K562 (cell line): ENCODE data around the gene CDC42EP2. TPM values are rescaled to one million over a fixed set of nuclear protein-coding genes. Genes with fewer than 3 reads are reported as not detected.
A peak's percentile ranks its signal among the peaks of the same experiment; 100 is the strongest.

ENCODE experiments used
- ATAC-seq: fragments of 200-7000 bp; cut with Tn5 transposase; 3 replicates; pipeline ENCODE4 v1.9.1; 2020; ENCODE audit warnings: moderate library complexity
- BruUV-seq: library from RNA; stranded (reverse); fragments of 400-500 nt; replicated peaks from 2 replicates; lab custom pipeline; 2021; lab: Mats Ljungman, UMichigan
- CTCF ChIA-PET: fragments of 300-600 bp; formaldehyde crosslinking; extraction: SDS; loops from one replicate; lab custom pipeline; 2021; ENCODE audit warnings: low intra/inter-chr PET ratio; lab: Yijun Ruan, JAX
- POLR2A ChIA-PET: fragments of 300-600, 350-650 bp; sonication (Branson Sonifier 250); formaldehyde crosslinking; extraction: SDS; loops from one replicate; lab custom pipeline; 2021; ENCODE audit warnings: antibody characterized with exemption, inconsistent platforms; lab: Yijun Ruan, JAX
- DNase-seq, 4 experiments: peaks; one replicate each; pipeline versions ENCODE4 v3.0.0 to v3.0.0-alpha.2; 2011 to 2018; ENCODE audit warnings: low spot score in 3 of 4, mixed read lengths in 3 of 4; ENCODE audit errors: extremely low read depth in 1 of 4
- FAIRE-seq: peaks from 2 replicates; lab custom pipeline; 2011; peaks lifted over from hg19 to GRCh38; lab: Jason Lieb, UNC
- H2AFZ ChIP-seq: 2 replicates; pipeline ENCODE4 v1.6.0; 2011; ENCODE audit warnings: low read depth, low read length, control low read depth, inconsistent platforms
- H3K27ac ChIP-seq: fragments of 200-600 bp; 3 replicates; pipeline ENCODE4 v1.8.0; 2011; ENCODE audit warnings: low read depth, mild to moderate bottlenecking, control low read depth, inconsistent platforms, low read length, moderate library complexity, mixed read lengths; ENCODE audit errors: extremely low read depth
- H3K27me3 ChIP-seq, 2 experiments: fragments of 300-600 bp in 1 of 2; 2 replicates in 1 of 2; 3 replicates in 1 of 2; pipeline versions ENCODE4 v1.6.0 to v1.8.0; 2011; ENCODE audit warnings: inconsistent platforms in 2 of 2, low read length in 2 of 2, mild to moderate bottlenecking in 1 of 2, mixed read lengths in 1 of 2, moderate library complexity in 1 of 2; ENCODE audit not compliant: control insufficient read depth in 2 of 2, insufficient read depth in 2 of 2
- H3K36me3 ChIP-seq: fragments of 300-600 bp; 3 replicates; pipeline ENCODE4 v1.8.0; 2011; ENCODE audit warnings: mild to moderate bottlenecking, low read length, inconsistent platforms; ENCODE audit not compliant: control insufficient read depth, insufficient read depth
- H3K4me1 ChIP-seq, 2 experiments: fragments of 200-600 bp in 1 of 2; replicated peaks in 1 of 2; 2 replicates in 1 of 2; 3 replicates in 1 of 2; pipeline versions ENCODE4 v1.5.1 to v1.8.0; 2011; ENCODE audit warnings: inconsistent platforms in 2 of 2, low read length in 2 of 2, mild to moderate bottlenecking in 1 of 2, mixed read lengths in 1 of 2, moderate library complexity in 1 of 2; ENCODE audit not compliant: control insufficient read depth in 2 of 2, insufficient read depth in 2 of 2
- H3K4me2 ChIP-seq: 2 replicates; pipeline ENCODE4 v1.6.1; 2011; ENCODE audit warnings: low read length, control low read depth, inconsistent platforms, mixed read lengths; ENCODE audit not compliant: insufficient read depth
- H3K4me3 ChIP-seq: fragments of 200-600 bp; sonication (generic), shearing (Covaris generic); 2 replicates; pipeline ENCODE4 v1.5.1; 2016; ENCODE audit warnings: control low read depth, inconsistent platforms
- H3K79me2 ChIP-seq: fragments of 200-600 bp; 3 replicates; pipeline ENCODE4 v1.8.0; 2011; ENCODE audit warnings: low read length, inconsistent platforms; ENCODE audit not compliant: control insufficient read depth, insufficient read depth
- H3K9ac ChIP-seq, 2 experiments: 2 replicates each; pipeline versions ENCODE4 v1.6.0 to v1.6.1; 2011; ENCODE audit warnings: low read depth in 2 of 2, low read length in 2 of 2, control low read depth in 1 of 2, inconsistent platforms in 1 of 2, mild to moderate bottlenecking in 1 of 2, mixed read lengths in 1 of 2; ENCODE audit not compliant: insufficient read depth in 1 of 2
- H3K9me1 ChIP-seq: one replicate; pipeline ENCODE4 v1.6.0; 2011; ENCODE audit warnings: inconsistent platforms, mild to moderate bottlenecking, low read length, moderate library complexity; ENCODE audit not compliant: control insufficient read depth, insufficient read depth
- H3K9me3 ChIP-seq: replicated peaks from 2 replicates; pipeline ENCODE4 v1.5.1; 2011; ENCODE audit warnings: low read depth, low read length, inconsistent platforms; ENCODE audit not compliant: control insufficient read depth, insufficient read depth
- H4K20me1 ChIP-seq: replicated peaks from 2 replicates; pipeline ENCODE4 v1.6.1; 2011; ENCODE audit warnings: low read length, inconsistent platforms, mixed read lengths; ENCODE audit not compliant: control insufficient read depth, insufficient read depth
- CHD2 ChIP-seq: IDR thresholded peaks from 2 replicates; pipeline ENCODE4 v1.6.1; 2011; ENCODE audit warnings: low read depth, low read length
- CTCFL ChIP-seq: IDR thresholded peaks from 2 replicates; pipeline ENCODE4 v1.6.1; 2011; ENCODE audit warnings: borderline replicate concordance, low read depth, mild to moderate bottlenecking, moderate library complexity, low read length; ENCODE audit not compliant: insufficient read depth, poor library complexity, severe bottlenecking
- GATA2 ChIP-seq: sonication (generic); formaldehyde crosslinking; IDR thresholded peaks from 2 replicates; pipeline ENCODE4 v1.4.0; 2020; ENCODE audit warnings: mild to moderate bottlenecking, missing genetic modification reagents
- KHSRP ChIP-seq: fragments of 450-650 bp; IDR thresholded peaks from 2 replicates; pipeline ENCODE4 v1.6.1; 2017
- KLF6 ChIP-seq: fragments of 250-450 bp; sonication (Bioruptor Pico); IDR thresholded peaks from 2 replicates; pipeline ENCODE4 v1.4.0; 2020; ENCODE audit warnings: mild to moderate bottlenecking, moderate library complexity, borderline replicate concordance
- NONO ChIP-seq, 2 experiments: fragments of 200-400 bp in 1 of 2; fragments of 450-650 bp in 1 of 2; formaldehyde crosslinking in 1 of 2; IDR thresholded peaks; 2 replicates each; pipeline ENCODE4 v1.6.1; 2017; ENCODE audit warnings: low read depth in 2 of 2, mild to moderate bottlenecking in 2 of 2, moderate library complexity in 2 of 2, low read length in 1 of 2
- PCBP1 ChIP-seq: fragments of 200-400 bp; formaldehyde crosslinking; IDR thresholded peaks from 2 replicates; pipeline ENCODE4 v1.6.1; 2018; ENCODE audit warnings: mild to moderate bottlenecking, low read depth, low read length; ENCODE audit not compliant: poor library complexity, severe bottlenecking
- PHTF2 ChIP-seq: fragments of 250-450 bp; sonication (Bioruptor Pico); IDR thresholded peaks from 2 replicates; pipeline ENCODE4 v1.5.0; 2021; ENCODE audit warnings: mild to moderate bottlenecking
- SMARCA5 ChIP-seq: fragments of 450-650 bp; IDR thresholded peaks from 2 replicates; pipeline ENCODE4 v1.6.1; 2016
- STAT5B ChIP-seq: fragments of 250-450 bp; sonication (Bioruptor Pico); IDR thresholded peaks from 2 replicates; pipeline ENCODE4 v1.8.0; 2021; ENCODE audit warnings: mild to moderate bottlenecking, inconsistent platforms
- TCFL5 ChIP-seq: fragments of 250-450 bp; sonication (Bioruptor Pico); conservative IDR thresholded peaks from 2 replicates; pipeline ENCODE4 v1.6.1; 2021; ENCODE audit warnings: mild to moderate bottlenecking, moderate library complexity, matching md5 sums
- THAP7 ChIP-seq: fragments of 250-450 bp; sonication (Bioruptor Pico); IDR thresholded peaks from 2 replicates; pipeline ENCODE4 v1.5.0; 2021
- ZBTB11 ChIP-seq, 3 experiments: fragments of 200-800 bp in 1 of 3; fragments of 250-450 bp in 1 of 3; fragments of 450-650 bp in 1 of 3; sonication (Bioruptor Pico) in 1 of 3; sonication (Bioruptor generic) in 1 of 3; formaldehyde crosslinking in 1 of 3; IDR thresholded peaks; 2 replicates each; pipeline versions ENCODE4 v1.6.1 to v1.8.0; 2016 to 2022; ENCODE audit warnings: mild to moderate bottlenecking in 2 of 3, missing genetic modification characterization in 2 of 3, missing compliant biosample characterization in 1 of 3, moderate library complexity in 1 of 3
- ZNF408 ChIP-seq: fragments of 250-450 bp; sonication (Bioruptor Pico); IDR thresholded peaks from 2 replicates; pipeline ENCODE4 v1.4.0; 2020; ENCODE audit warnings: low read depth, mild to moderate bottlenecking, moderate library complexity
- WGBS: fragments of 100-300 bp; shearing (Covaris generic); methylation state at CpG from one replicate; pipeline ENCODE4 v1.1.6; 2016; ENCODE audit warnings: low coverage, mixed read lengths; ENCODE audit not compliant: insufficient coverage; ENCODE audit errors: missing lambda C conversion rate; 5-methylcytosine and 5-hydroxymethylcytosine counted together
- in situ Hi-C: fragments of 300-500 bp; cut with MboI; formaldehyde crosslinking; loops from 4 replicates; pipeline ENCODE4 v1.15.0; 2018; ENCODE audit warnings: inconsistent platforms, mixed read lengths
- intact Hi-C: fragments of 100-400 bp; cut with micrococcal nuclease; formaldehyde crosslinking; loops from 2 replicates; pipeline ENCODE4 v1.14.2; 2022
- polyA plus RNA-seq, 8 experiments: library from polyadenylated mRNA; depleted of rRNA in 4 of 8; stranded (reverse) in 5 of 8; unstranded in 3 of 8; fragments of >200 nt; fragmentation: Nextera tagmentation in 2 of 8; fragmentation: Illumina TruSeq in 1 of 8; extraction: Ambion mirVana in 2 of 8; extraction: Trizol in 1 of 8; gene quantifications; 2 replicates each; pipeline versions ENCODE4 v1.2.1 to v1.2.3, GENCODE V29; 2011 to 2014; ENCODE audit warnings: inconsistent platforms in 1 of 8, missing spikeins in 1 of 8
- total RNA-seq, 7 experiments: library from RNA; depleted of rRNA in 6 of 7; stranded (reverse); fragments of >200 nt in 6 of 7; fragmentation: Illumina TruSeq in 2 of 7; extraction: Trizol in 2 of 7; gene quantifications; 2 replicates each; pipeline versions ENCODE4 v1.2.1 to v1.2.3, GENCODE V29; 2011 to 2021; ENCODE audit warnings: low replicate concordance in 1 of 7
- TF ChIP-seq, protein P1 (sequence below): fragments of 250-450 bp; sonication (Bioruptor Pico); IDR thresholded peaks from 2 replicates; pipeline ENCODE4 v1.8.0; 2022; ENCODE audit warnings: inconsistent platforms, mild to moderate bottlenecking, moderate library complexity, borderline replicate concordance

The CDC42EP2 gene
- total and polyA plus RNA-seq, 9 of the 15 experiments (the other 6 are each of a cell fraction or from before 2014, with no cell fraction given): 0.27 to 3.5 (median 0.83) TPM; not detected in 1

DNA sequence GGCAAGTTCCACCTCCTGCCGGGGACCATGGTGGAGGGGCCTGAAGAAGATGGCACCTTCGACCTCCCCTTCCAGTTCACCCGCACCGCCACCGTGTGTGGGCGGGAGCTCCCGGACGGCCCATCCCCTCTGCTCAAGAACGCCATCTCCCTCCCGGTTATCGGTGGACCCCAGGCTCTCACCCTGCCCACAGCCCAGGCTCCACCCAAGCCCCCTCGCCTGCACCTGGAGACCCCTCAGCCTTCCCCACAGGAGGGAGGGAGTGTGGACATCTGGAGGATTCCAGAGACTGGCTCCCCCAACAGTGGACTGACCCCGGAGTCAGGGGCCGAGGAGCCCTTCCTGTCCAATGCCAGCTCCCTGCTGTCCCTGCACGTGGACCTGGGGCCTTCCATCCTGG lies 6.4 kb downstream of the CDC42EP2 start:
- in situ Hi-C loops (no loop called here), intact Hi-C loops (no loop called here)
- Histone ChIP-seq H3K27ac (no peak overlapping the region), H4K20me1 (0 out of 2 replicates have a peak, but pooled peaks cover 3% of the 10 kb centered on the region), H3K4me1 (peaks cover 11 to 22% of the 10 kb centered on the region in 2 experiments; a peak in 4 of 5 replicates), H2AFZ (no peak overlapping the region), H3K36me3 (peaks cover 24% of the 10 kb centered on the region; the same call in 2 of the 3 replicates), H3K79me2 (peaks cover 16% of the 10 kb centered on the region; the same call in 2 of the 3 replicates), H3K9me1 (no peaks in the 10 kb centered on the region), H3K4me2 (no peak overlapping the region), H3K9ac (peak overlapping the region in 1 of 2 experiments; percentile 48; a peak in 2 of 4 replicates), H3K9me3 (no peaks in the 10 kb centered on the region), H3K4me3 (no peak overlapping the region), H3K27me3 (no peaks in the 10 kb centered on the region)
- no peak for FAIRE-seq
- ChIA-PET CTCF (no interaction called here), POLR2A (interaction anchor here (0.6 kb wide), 1 partner anchor 117 kb away, joined by 3 read pairs; no protein-coding TSS in a partner anchor)
- 94% methylated on average over 12 of the region's 15 CpGs for WGBS
- BruUV-seq: no TSS peak
- ATAC-seq: no peak
- DNase-seq: no peak
- no peak for TF ChIP-seq NONO (IDR thresholded peaks at IDR 0.05; ENCODE audit: low read depth in 2 of 2, low read length in 1 of 2)
- TF ChIP-seq, protein P1, sequence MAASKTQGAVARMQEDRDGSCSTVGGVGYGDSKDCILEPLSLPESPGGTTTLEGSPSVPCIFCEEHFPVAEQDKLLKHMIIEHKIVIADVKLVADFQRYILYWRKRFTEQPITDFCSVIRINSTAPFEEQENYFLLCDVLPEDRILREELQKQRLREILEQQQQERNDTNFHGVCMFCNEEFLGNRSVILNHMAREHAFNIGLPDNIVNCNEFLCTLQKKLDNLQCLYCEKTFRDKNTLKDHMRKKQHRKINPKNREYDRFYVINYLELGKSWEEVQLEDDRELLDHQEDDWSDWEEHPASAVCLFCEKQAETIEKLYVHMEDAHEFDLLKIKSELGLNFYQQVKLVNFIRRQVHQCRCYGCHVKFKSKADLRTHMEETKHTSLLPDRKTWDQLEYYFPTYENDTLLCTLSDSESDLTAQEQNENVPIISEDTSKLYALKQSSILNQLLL (CRISPR knock-in tag): no peak
- no peak for TF ChIP-seq STAT5B (CRISPR knock-in tag)
- TF ChIP-seq PHTF2 (CRISPR knock-in tag): no peak
- TF ChIP-seq TCFL5 (CRISPR knock-in tag): no peak
- no peak for TF ChIP-seq PCBP1
- TF ChIP-seq ZNF408 (CRISPR knock-in tag): no peak
- TF ChIP-seq KLF6 (CRISPR knock-in tag): no peak
- TF ChIP-seq CHD2: no peak
- no peak for TF ChIP-seq GATA2 (CRISPR knock-in tag)
- no peak for TF ChIP-seq THAP7 (CRISPR knock-in tag)
- TF ChIP-seq CTCFL: no peak
- no peak for TF ChIP-seq ZBTB11 (CRISPR knock-in tag; IDR thresholded peaks at IDR 0.05)
- no peak for TF ChIP-seq KHSRP
- no peak for TF ChIP-seq SMARCA5
